IPS DF 4.7 (cell line): ENCODE data around the gene TMTC1.

Source experiments
- DNase-seq: peaks from one replicate; pipeline ENCODE4 v3.0.0-alpha.2; 2013; ENCODE audit warnings: low spot score; ENCODE audit errors: extremely low read depth

The TMTC1 gene

GRCh38 chr12:29455087-29455486 lies 328.7 kb downstream of the TMTC1 start:
- DNase-seq: no peak

GRCh38 chr12:29451888-29452287 lies 331.9 kb downstream of the TMTC1 start:
- DNase-seq: no peak
